Lower lobe of right lung (tissue), 2 donors: ENCODE results near the gene NPLOC4. TPM values are rescaled to one million over a fixed set of nuclear protein-coding genes. Genes with fewer than 3 reads are reported as not detected.

ENCODE experiments used
- ATAC-seq, 2 donors: fragments of 200-7000 bp; cut with Tn5 transposase; one replicate each; pipeline ENCODE4 v1.9.1; 2020 to 2022; ENCODE audit warnings: mild to moderate bottlenecking in 2 of 2, moderate library complexity in 2 of 2
- DNase-seq: peaks from one replicate; pipeline ENCODE4 v3.0.0-alpha.2; 2020
- H3K27ac ChIP-seq: fragments of 200-600 bp; one replicate; pipeline ENCODE4 v1.8.0; 2022
- H3K27me3 ChIP-seq: fragments of 200-600 bp; one replicate; pipeline ENCODE4 v1.8.0; 2022; ENCODE audit warnings: low read depth
- H3K36me3 ChIP-seq: fragments of 200-600 bp; one replicate; pipeline ENCODE4 v1.8.0; 2022; ENCODE audit warnings: mild to moderate bottlenecking
- H3K4me1 ChIP-seq: fragments of 200-600 bp; one replicate; pipeline ENCODE4 v1.8.0; 2022
- H3K4me3 ChIP-seq: fragments of 200-600 bp; one replicate; pipeline ENCODE4 v1.8.0; 2022; ENCODE audit warnings: mild to moderate bottlenecking
- H3K9me3 ChIP-seq: fragments of 200-600 bp; one replicate; pipeline ENCODE4 v1.8.0; 2022
- CTCF ChIP-seq: fragments of 200-600 bp; IDR thresholded peaks from one replicate; pipeline ENCODE4 v1.8.0; 2022; ENCODE audit warnings: antibody characterized with exemption, mild to moderate bottlenecking
- intact Hi-C: fragments of 100-400 bp; cut with DNase I; formaldehyde crosslinking; loops from one replicate; pipeline ENCODE4 v1.11.0; 2022
- total RNA-seq: library from RNA; stranded (reverse); fragmentation: NEBNext Ultra II Directional; extraction: Animal tissue kit (Norgen Biotek cat#: 25700); gene quantifications from one replicate; pipeline ENCODE4 v1.2.1, GENCODE V29; 2021
- donor health status: DM: no; HTN: yes; CAD: no; lungs with severe emphysema.

NPLOC4 gene
- total RNA-seq, 1 donor from 2014 or later = 69.6 TPM

- H3K9me3 ChIP-seq = no peaks in the 10 kb centered on the region
- peaks cover 50% of the 10 kb centered on the region for H3K27me3 ChIP-seq
- no peak overlapping the region for H3K27ac ChIP-seq
- H3K4me1 ChIP-seq = peaks cover 31% of the 10 kb centered on the region
- no peaks in the 10 kb centered on the region for H3K36me3 ChIP-seq
- ATAC-seq (no peak), DNase-seq (peak; percentile 45)
- TF ChIP-seq CTCF = no peak
- no peak overlapping the region for H3K4me3 ChIP-seq
- intact Hi-C loops = no loop called here
These were observed 114.2 kb downstream of the NPLOC4 start for GRCh38 chr17:81522491-81523401.

DNA sequence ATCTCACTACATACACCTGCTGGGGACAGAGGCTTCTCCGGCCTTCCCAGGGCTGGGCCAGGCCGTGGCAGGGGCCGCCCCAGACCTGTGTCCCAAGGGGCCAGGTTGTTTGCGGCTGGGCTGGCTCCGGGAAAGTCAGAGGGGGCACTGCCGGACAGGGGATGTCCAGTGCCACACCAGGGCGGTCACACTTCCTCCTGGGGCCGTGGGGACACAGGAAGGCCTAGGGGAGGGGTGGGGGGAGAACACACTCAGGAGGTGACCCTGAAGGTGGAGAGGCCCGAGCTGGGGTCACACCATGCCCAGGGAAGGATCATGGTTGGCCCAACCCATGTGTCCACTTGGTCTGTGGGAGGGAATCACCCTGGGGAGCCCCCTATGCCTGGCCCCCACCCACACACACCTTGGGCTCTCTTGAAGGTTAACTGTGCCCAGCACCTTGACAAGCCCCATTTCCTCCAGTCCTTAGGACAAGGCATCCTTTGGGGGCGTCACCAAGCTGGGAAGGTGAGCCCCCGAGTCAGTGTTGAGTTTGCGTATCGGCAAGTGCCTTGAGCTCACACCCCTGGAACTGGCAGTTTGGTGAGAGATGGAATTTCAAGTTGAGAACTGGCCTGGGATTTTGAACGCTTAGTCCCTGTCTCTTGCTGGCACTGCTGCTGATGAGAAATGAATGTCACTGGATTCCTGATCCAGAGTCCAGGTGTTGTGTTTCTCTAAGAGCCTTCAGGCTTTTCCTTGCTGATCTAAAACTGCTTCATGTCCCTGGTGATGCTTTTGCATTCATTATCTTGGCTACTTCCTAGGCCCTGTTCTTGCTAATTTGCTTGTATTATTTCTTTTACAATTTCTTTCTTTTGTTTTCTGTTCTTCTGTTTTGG is 116.7 kb downstream of the NPLOC4 start:
- H3K4me1 ChIP-seq = peaks cover 48% of the 10 kb centered on the region
- DNase-seq = peak; percentile 43
- peaks cover 30% of the 10 kb centered on the region for H3K27me3 ChIP-seq
- H3K36me3 ChIP-seq = no peaks in the 10 kb centered on the region
- intact Hi-C loops = no loop called here
- no peak for TF ChIP-seq CTCF
- no peaks in the 10 kb centered on the region for H3K9me3 ChIP-seq
- H3K27ac ChIP-seq = peak overlapping the region; percentile 70
- ATAC-seq = no peak
- H3K4me3 ChIP-seq = peak overlapping the region; percentile 55

DNA sequence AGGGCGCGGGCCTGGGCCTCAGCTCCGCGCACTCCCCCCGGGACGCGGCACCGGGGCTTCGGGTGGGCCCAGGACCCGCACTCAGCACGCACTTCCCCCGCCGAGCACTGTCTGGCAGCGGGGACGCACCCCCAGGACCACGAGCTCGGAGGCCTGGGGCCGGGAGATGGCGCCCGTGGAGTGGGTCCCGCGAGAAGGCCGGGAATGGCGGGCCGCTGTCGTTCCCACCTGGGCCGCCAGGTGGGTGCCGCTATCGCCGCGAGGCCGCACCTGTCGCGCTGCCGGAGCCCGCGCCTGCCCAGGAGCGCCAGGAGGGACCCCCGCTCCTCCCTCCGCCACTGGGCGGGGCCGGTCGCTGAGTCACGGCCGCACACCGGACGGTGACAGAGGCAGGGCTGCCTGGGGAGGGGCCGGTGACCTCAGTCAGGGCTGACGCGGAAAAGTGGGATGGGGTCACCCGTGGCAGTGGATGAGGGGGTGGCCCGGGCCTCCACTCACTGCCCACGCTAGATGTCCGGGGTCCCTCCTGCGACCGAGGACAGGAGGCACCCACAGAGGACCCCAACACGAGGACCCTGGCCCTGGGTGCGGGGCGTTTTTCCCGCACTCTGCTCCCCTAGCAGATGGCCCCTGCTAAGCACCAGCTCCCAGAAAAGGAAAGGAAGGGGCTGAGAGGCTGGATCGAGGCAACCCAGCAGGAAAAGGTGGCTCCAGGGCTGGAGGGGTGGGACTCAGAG is 117.5 kb downstream of the NPLOC4 start:
- peak; percentile 68 for TF ChIP-seq CTCF
- peak overlapping the region; percentile 70 for H3K27ac ChIP-seq
- H3K36me3 ChIP-seq = no peaks in the 10 kb centered on the region
- peaks cover 28% of the 10 kb centered on the region for H3K27me3 ChIP-seq
- H3K4me1 ChIP-seq = peaks cover 50% of the 10 kb centered on the region
- DNase-seq (peak; percentile 84), ATAC-seq (peak; percentile 78 to 79)
- no peaks in the 10 kb centered on the region for H3K9me3 ChIP-seq
- H3K4me3 ChIP-seq = peak overlapping the region; percentile 55
- intact Hi-C loops = no loop called here

GRCh38 chr17:81518785-81519283 is 118.1 kb downstream of the NPLOC4 start:
- H3K4me1 ChIP-seq = peaks cover 50% of the 10 kb centered on the region
- ATAC-seq (peak; percentile 62 to 70), DNase-seq (peak; percentile 82)
- intact Hi-C loops = no loop called here
- peak overlapping the region; percentile 55 for H3K4me3 ChIP-seq
- H3K27me3 ChIP-seq = peaks cover 22% of the 10 kb centered on the region
- H3K27ac ChIP-seq = peak overlapping the region; percentile 70
- no peak for TF ChIP-seq CTCF
- H3K36me3 ChIP-seq = no peaks in the 10 kb centered on the region
- H3K9me3 ChIP-seq = no peaks in the 10 kb centered on the region
